GM18858 (cell line): ENCODE data around the gene ZC3HAV1.
A peak's percentile ranks its signal among the peaks of the same experiment; 100 is the strongest.
"Not testable (repeated sequence)": the region's sequence is repeated elsewhere in the genome, so short reads cannot be mapped to it uniquely, and the experiment has no call there.

Source experiments
- ATAC-seq: cut with Tn5 transposase; IDR thresholded peaks from one replicate; pipeline ENCODE4 v1.9.1; 2021; ENCODE audit not compliant: unreplicated experiment

ZC3HAV1 gene

DNA sequence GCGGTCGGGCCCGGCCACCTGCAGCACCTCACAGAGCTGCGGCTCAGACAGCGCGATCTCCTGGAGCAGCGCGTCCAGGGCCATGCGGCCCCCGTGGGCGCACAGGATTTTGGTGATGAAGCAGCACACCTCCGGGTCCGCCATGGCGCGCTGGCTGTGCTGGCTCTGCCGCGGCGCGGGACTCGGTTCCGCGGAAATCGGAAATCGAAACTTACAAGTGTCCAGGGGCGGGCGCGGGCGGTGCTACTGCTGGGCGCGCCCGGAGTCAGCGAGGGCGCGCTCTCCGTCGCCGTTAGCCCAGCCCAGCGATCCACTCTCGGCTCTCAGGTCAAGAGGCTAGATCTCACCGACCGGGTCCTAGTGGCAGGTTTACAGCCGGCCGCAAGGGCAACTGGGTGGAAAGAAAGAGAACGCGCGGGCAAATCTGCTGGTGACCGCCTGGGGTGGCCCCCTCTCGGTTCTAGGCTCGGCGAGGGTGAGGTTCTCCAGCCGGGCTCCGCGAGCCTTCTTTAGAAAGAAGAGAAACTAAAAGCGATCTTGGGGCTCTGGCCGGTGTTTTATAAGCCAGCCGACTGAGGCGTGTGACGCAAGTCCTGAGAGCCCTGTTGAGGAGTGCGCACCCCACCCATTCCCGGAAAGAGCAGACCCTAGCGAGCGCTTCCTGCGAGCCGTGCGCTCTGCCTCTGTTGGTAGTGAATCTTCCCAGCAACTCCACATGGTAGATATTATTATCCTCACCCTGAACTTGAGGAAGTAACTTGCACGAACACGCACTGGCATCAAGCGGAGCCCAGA, at the start of gene ZC3HAV1:
Gene ZC3HAV1, minus strand, starts transcription at position 533 of the 795 bp plus-strand sequence. Its CDS starts 389 bp downstream, at position 144.
- ATAC-seq: peak; percentile 66

- no peak for ATAC-seq
Measured at GRCh38 chr7:139153832-139154231, 44.3 kb upstream of the ZC3HAV1 start.

DNA sequence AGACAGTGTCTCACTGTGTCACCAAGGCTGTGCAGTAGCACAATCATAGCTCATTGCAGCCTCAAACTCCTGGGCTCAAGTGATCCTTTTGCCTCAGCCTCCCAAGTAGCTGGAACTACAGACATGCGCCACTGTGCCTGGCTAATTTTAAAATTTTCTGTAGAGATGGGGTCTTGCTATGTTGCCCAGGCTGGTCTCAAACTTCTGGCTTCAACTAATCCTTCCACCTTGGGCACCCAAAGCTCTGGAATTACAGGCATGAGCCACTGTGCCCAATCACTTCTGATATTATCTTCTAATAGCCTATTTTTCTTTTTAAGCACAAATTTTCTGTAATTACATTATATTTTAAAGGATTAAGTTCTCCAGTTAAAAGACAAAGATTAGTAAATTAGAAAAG, 42.6 kb upstream of the ZC3HAV1 start:
- ATAC-seq: no peak

DNA sequence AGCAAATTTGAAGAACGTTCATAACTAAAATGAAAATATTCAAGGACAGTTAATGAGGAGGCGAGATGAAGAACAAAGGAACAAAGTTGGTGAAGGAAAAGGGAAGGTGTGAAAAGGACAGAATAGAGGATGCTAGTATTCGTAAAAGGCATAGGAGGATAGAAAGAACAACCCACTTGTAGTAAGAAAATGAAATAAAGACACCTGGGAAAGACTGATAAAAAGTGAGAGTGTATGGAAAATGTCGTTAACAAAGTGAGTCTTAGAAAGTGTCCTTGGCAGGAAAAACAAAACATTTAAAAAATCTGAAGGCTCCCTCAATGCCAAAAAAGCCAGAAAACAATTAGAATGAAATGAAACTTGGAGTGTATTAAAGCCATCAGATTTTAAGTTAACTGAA, 29.6 kb upstream of the ZC3HAV1 start:
- no peak for ATAC-seq

DNA sequence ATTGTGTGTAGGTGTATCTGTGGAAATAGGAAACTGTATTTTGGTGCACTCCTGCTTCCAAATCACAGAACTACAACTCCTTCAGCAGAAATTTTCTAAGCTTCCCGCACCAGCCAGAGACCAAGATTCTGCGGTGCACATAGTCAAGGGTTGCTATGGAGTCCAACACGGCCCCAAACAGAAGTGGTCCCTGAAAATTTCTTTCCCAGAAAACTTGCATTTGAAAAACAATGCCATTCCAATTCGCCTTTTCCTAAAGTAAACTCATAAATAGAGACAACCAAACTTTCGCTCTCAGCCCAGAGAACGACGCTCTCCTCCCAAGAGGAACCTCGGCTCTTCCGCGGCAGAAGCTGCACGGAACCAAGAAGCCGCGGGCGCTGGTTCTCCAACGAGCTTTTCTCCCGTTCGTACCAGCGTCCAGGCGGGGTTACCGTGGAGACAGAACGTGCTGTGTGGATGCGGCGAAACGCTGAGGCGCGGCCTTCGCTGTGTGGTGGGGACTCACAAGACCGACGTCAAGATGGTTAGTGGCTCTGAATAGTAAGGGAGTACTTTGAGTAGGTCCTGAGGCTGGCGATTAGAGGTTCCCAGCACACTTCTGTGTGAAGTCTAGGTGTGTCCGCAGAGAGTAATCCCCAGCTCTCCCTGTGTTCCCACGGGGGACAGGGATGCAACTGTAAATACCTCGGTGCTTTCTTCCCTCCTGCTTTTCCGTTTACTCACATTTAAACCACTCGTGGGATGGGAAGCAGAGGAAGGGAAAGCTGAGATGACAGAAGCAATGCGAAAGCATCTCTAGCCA, 24.0 kb upstream of the ZC3HAV1 start:
- peak; percentile 88 for ATAC-seq

DNA sequence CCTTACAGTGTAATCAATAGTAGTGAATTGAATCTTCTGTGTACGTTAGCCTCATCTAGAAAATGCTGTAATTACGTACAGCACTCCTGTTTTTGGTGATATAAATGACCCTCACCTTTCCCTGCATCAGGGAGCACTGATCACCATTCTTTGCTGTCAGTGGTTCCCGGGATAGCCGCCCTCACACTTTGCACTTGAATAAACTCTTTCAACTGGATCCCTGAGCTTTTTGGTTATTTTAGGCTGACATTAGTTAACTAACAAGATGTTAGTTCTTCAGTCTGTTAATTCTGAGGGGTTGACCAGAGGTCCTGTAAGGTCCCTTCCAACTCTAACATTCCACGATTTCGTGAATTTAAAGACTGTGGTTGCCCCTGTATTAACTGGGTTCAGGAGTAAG, 23.4 kb upstream of the ZC3HAV1 start:
- no peak for ATAC-seq

GRCh38 chr7:139131601-139132041, 22.1 kb upstream of the ZC3HAV1 start:
- ATAC-seq: no peak

DNA sequence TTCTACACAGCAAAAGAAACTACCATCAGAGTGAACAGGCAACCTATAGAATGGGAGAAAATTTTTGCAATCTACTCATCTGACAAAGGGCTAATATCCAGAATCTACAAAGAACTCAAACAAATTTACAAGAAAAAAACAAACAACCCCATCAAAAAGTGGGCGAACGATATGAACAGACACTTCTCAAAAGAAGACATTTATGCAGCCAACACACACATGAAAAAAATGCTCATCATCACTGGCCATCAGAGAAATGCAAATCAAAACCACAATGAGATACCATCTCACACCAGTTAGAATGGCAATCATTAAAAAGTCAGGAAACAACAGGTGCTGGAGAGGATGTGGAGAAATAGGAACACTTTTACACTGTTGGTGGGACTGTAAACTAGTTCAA, 20.3 kb upstream of the ZC3HAV1 start:
- ATAC-seq: not testable (repeated sequence)

GRCh38 chr7:139127648-139128047, 18.1 kb upstream of the ZC3HAV1 start:
- ATAC-seq: no peak

DNA sequence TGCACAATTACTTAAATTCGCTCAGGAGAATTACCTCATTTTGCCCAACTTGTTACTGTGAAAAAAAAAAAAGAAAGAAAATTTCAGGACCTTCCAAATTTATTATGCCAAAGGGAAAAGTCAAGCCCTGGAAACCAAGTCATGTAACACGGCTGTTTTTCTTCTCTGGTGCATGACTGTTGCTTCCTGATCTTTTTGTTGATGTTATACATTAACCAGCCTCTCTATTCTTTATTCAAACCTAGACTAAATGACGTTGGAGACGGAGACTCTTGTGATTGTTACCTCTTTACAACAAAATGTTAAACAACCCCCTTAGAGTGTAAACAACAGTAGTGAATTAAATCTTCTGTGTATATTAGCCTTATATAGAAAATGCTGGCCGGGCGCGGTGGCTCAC, 16.1 kb upstream of the ZC3HAV1 start:
- ATAC-seq: no peak

- not testable (repeated sequence) for ATAC-seq
Measured at GRCh38 chr7:139124995-139125394, 15.5 kb upstream of the ZC3HAV1 start.

DNA sequence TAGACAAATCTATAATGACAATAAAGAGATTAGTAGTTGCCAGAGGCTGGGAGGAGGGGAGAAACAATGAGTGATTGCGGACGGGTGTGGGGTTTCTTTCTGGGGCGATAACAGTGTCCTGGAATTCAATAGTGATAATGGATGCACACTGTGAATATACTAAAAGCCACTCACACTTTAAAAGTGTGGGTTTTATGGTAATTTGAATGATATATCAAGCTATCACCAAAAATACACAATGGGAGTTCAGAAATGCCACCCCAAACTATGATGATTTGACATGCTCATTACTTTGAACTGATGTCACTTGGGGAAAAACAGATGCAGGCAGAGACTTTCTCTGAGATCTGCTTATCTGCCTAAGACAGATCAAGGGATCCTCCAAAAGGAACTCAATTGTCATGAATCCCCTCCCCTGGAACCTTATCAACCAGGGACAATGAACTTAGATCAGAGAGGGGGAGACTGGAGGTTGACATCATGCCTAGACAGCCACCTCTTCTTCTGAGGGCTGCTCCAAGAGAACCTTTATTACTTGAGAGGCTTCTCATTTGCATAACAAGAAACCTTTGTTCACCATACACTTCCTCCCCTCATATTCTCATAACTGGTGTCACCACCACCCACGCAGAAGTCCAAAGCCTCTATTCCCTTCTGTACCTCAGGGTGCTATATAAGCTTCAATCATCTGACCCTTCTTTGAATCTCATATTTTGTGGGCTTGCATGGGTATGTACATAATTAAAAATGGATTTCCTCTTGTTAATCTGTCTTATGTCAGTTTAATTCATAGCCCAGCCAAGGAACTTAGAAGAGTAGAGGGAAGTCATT, 14.8 kb upstream of the ZC3HAV1 start:
- peak; percentile 75 for ATAC-seq

GRCh38 chr7:139119486-139119849, 9.9 kb upstream of the ZC3HAV1 start:
- no peak for ATAC-seq

DNA sequence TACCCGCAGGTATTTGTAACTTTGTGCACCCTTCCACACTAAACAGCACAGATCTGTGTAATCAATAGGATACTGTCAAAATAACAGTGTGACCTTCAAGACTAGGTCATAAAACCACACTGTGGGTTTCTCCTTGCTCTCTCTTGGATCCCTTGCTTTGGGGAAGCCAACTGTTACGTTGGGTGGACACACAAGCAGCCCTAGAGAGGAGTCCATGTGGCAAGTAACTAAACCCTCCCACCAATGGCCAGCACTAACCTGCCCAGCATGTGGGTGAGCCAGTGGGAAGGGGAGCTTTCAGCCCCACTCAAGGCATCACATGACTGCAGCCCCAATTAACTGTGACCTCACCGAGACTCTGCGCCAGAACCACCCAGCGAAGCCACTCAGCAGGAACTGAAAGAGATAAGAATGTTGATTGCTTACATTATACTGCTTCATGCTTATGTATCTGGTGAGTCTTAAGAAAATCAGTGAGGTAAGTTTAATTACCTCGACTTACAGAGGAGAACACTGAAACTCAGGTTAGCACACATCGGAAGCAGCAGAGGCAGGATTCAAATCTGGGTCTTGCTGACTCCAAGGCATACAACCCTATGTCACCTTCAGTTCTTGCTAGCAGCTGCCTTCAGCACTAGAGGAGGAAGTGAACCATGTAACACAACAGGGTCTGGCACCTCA, 9.4 kb upstream of the ZC3HAV1 start:
- ATAC-seq: peak; percentile 78

GRCh38 chr7:139118234-139118804, 8.8 kb upstream of the ZC3HAV1 start:
- peak; percentile 78 for ATAC-seq

DNA sequence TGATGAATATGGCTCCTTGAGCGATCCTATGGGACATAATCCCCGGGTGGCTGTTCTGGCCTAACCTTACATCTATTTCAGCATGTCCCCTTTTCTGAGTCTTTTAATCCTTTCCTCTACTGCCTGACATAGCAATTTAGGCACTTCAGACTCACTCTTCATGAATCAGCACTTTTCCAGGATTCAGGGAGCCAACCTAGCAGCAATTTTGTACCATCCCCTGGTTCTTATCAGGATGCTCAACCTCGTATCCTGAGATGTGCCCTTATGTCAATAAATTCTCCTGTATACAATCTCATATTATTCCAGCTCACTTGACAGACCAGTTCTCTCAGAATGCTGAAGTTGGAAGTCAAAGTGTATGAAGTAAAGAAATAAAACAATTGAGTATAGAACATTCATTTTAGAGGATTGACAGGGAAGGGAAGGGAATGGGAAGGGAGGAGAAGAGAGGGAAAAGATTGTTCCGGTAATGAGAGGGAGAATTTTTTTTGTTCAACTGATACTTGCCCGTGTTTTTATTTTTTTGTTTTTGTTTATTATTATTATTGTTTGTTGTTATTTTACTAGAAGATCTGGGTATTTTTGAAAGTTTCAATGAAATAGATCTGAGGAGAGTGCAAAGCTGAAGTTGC, 8.2 kb upstream of the ZC3HAV1 start:
- no peak for ATAC-seq

DNA sequence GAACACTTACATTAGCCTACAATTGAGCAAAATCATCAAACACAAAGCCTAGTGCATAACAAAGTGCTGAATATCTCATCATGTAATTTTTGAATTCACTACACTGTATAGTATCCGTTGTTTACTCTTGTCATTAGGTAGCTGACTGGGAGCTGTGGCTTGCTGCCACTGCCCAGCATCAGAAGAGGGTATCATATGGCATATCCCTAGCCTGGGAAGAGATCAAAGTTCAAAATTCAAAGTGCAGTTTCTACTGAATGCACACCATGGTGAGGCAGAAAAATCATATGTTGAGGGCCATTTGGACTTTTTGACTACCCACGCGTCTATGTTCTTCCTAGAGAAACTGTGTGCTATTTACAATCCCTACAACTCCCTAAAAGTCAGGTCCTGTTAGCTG, 7.5 kb upstream of the ZC3HAV1 start:
- no peak for ATAC-seq

DNA sequence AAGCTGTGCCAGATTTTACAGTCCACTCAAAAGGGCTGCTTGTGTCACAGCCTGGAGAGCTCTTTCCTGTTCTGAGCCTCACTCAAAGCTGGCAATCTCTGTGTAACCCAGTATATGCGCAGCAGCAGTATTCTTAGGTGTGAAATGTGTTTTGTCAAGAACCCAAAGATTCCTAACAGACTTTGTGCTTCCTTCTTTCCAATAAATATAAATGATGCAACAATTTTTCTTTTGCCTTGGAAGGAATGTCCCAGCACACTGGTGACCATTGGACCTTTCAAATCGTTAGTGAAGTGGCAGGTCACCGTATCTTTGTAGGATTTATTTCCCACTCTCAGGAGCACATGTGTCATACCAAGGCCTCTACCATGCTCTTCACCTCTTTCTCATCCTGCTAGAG, 5.6 kb upstream of the ZC3HAV1 start:
- no peak for ATAC-seq

DNA sequence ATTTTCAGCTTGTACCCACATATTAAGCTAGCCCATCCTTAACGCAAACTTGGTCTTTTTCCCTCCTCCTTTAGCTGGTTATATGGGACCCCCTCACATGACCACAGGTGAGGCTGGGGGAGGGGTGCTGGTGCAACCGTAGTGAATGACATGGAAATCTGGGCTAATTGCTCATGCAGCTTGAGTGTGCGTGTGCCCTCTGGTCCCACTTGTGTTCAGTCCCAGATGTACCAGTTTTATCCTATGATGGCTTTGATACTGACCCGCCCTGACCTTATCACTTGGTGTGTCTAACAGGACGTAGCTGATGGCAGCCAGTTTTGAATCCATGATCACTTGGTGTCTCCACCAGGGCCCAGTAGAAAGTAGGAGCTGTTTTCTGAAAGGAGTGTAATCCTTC, 5.1 kb upstream of the ZC3HAV1 start:
- ATAC-seq: no peak

GRCh38 chr7:139114018-139114417, 4.5 kb upstream of the ZC3HAV1 start:
- no peak for ATAC-seq
